GM18505 (cell line): ENCODE data around the gene FOXG1.

Source experiments
- ATAC-seq: cut with Tn5 transposase; IDR thresholded peaks from one replicate; pipeline ENCODE4 v1.9.1; 2021; ENCODE audit not compliant: unreplicated experiment
- POLR2A ChIP-seq: IDR thresholded peaks from 4 replicates; pipeline ENCODE4 v1.6.1; 2011; ENCODE audit warnings: borderline replicate concordance; ENCODE audit not compliant: insufficient read depth, insufficient read length; ENCODE audit errors: extremely low read depth

The FOXG1 gene

DNA sequence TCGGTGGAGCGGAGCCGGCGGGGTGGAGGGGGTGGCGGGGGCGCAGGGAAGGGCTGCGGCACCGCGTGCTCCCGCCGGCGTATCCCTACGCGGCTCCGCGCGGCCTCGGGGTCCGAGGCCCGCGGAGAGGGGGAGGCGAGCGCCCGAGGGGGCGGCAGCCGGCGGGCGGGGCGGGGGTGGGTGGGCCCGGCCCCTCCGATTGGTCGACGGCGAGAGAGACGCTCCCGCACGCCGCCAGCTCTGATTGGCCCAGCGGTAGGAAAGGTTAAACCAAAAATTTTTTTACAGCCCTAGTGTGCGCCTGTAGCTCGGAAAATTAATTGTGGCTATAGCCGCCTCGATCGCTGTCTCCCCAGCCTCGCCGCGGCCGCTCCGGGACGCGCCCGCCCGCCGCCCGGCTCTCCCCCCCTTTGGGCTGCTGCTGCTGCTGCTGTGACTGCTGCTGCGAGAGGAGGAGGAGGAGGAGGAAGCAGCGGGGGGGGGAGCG lies at the start of gene FOXG1:
Gene FOXG1, plus strand, starts transcription at position 319 of the 487 bp plus-strand sequence. CDS start 493 bp downstream, outside the sequence.
- peak; percentile 46 for ATAC-seq
- TF ChIP-seq POLR2A, result no peak

- no peak for TF ChIP-seq POLR2A
- ATAC-seq, result no peak
Observed at GRCh38 chr14:28719130-28719529, 47.5 kb upstream of the FOXG1 start.

GRCh38 chr14:28731358-28731757 lies 35.2 kb upstream of the FOXG1 start:
- no peak for TF ChIP-seq POLR2A

DNA sequence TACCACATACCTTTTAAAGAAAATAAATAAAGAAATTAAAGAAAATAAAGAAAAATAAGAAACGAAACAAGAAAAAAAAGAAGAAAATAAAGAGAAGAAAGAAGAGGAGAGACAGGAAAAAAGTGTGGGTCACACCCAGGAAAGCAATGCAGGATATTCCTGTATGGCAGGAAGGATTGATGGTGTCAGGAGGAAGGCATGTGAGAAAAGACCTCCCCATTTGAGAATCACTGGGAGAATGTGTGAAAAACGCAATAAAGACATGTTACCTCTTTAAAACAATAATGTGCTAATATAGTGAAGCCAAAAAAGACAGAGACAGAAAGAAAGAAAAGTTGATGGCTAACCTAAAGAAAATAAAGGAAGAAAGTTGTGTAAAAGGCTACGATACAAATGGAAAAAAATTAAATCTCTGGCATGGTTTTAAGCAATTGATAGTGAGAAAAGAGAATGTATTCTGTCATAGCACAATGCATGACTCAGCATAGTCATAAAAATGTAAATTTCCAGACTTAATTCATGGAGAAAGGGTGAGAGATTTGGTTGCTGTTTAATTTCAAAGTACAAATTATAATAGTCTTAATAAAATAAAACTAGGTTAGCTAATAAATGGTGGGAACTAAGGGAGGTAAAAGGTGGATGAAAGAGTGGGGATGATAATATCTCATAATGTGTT lies 24.3 kb upstream of the FOXG1 start:
- no peak for TF ChIP-seq POLR2A
- ATAC-seq, result no peak

More at GRCh38 chr14:28731358-28731757, 35.2 kb upstream of the FOXG1 start:
- ATAC-seq, result no peak

- ATAC-seq, result no peak
- no peak for TF ChIP-seq POLR2A
Observed at GRCh38 chr14:28744126-28744525, 22.5 kb upstream of the FOXG1 start.

GRCh38 chr14:28745176-28745575 lies 21.4 kb upstream of the FOXG1 start:
- no peak for ATAC-seq
- no peak for TF ChIP-seq POLR2A

GRCh38 chr14:28746247-28746646 lies 20.3 kb upstream of the FOXG1 start:
- ATAC-seq, result no peak

DNA sequence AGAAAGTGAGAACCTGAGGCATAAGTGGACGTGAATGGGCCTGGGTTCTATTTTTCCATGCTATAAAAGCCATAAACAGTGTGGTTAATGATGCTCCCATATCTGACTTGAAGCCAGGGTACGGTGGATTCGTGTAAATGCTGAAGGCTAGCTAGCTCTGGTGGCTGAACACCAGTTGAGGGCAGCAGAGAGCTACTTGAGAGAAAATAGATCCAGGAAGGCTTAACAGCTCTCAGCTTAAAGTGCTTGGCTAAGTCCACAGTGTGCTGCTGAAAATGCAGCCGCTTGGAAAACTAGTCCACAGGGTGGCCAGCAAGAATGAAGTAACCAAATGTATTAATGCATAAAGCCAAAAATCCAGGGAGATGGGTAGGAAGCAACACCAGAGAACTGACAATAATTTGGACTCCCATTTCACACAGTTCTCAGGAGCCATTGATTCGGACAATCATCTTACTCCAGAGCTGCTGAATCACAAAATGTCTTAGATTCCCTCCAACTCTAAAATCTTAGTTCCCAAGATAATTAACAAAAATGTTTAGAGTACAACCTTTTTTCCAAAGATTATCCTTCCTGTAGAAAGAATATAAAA lies 15.0 kb upstream of the FOXG1 start:
- peak; percentile 82 for ATAC-seq

More at GRCh38 chr14:28746247-28746646, 20.3 kb upstream of the FOXG1 start:
- no peak for TF ChIP-seq POLR2A

DNA sequence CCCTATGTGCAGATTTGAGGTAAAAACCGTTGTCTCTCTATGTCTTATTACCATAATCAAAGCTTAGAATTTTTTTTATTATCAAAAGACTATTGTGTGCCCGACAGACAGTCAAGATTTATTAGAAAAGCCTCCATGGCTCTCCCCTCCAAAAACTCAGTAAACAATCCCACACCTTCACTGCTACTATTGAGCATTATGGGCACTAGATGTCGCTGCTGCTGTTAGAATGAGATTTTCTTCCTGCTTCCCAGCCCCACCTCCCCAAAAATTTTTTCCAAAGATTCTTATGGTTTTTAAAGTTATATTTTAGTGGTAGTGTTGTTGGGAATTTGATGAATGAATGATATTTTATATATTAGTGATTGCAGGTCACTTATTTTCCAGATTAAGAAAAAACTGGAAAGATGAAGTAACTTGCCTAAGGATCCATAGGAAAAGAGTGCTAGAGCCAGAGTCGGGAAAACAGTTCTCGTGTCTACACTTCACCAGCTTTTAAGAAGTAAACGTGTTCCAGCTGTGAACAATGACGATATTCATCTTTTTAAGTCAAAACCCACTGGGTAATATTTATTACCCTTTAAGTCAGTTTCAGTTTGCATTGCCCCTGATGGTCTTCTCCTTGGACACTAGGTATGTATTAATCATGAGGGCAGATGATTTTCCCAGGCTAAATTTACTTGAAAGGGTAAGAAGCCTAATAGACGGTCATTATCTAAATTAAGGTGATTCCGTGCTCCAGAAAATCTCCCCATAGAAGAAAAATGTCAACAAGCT lies 12.2 kb upstream of the FOXG1 start:
- ATAC-seq, result no peak
- TF ChIP-seq POLR2A, result no peak

More for the DNA sequence above, 15.0 kb upstream of the FOXG1 start:
- no peak for TF ChIP-seq POLR2A

GRCh38 chr14:28755198-28755815 lies 11.3 kb upstream of the FOXG1 start:
- TF ChIP-seq POLR2A, result no peak
- ATAC-seq, result no peak

- TF ChIP-seq POLR2A, result no peak
- no peak for ATAC-seq
Observed at GRCh38 chr14:28755884-28756268, 10.7 kb upstream of the FOXG1 start.

GRCh38 chr14:28756269-28756883 lies 10.2 kb upstream of the FOXG1 start:
- TF ChIP-seq POLR2A, result no peak

More at GRCh38 chr14:28756269-28756883, 10.2 kb upstream of the FOXG1 start:
- no peak for ATAC-seq
